Natural killer cell (primary cell): ENCODE measurements around the gene C1QB. TPM values are rescaled to one million over a fixed set of nuclear protein-coding genes. Genes with fewer than 3 reads are reported as not detected.

Experiments used
- ATAC-seq, 3 donors: fragments of 150-1000 bp in 2 of 3; fragments of 200-7000 bp in 1 of 3; cut with Tn5 transposase; 1 replicate in 1 of 3; 2 replicates in 2 of 3; pipeline ENCODE4 v1.10.0; 2021; ENCODE audit warnings: mild to moderate bottlenecking in 2 of 3, moderate library complexity in 2 of 3
- DNase-seq, 2 donors: peaks; one replicate each; pipeline versions ENCODE4 v3.0.0 to v3.0.0-alpha.2; 2013 to 2021; ENCODE audit warnings: mixed read lengths in 1 of 2
- H3K27ac ChIP-seq: one replicate; pipeline ENCODE4 v1.5.1; 2013; ENCODE audit warnings: mild to moderate bottlenecking, low read length
- H3K27me3 ChIP-seq: one replicate; pipeline ENCODE4 v1.6.1; 2013; ENCODE audit warnings: low read length; ENCODE audit not compliant: control insufficient read depth, insufficient read depth
- H3K36me3 ChIP-seq: one replicate; pipeline ENCODE4 v1.6.1; 2013; ENCODE audit warnings: low read length; ENCODE audit not compliant: control insufficient read depth, insufficient read depth
- H3K4me1 ChIP-seq: one replicate; pipeline ENCODE4 v1.6.1; 2013; ENCODE audit warnings: low read length; ENCODE audit not compliant: control insufficient read depth, insufficient read depth
- H3K4me3 ChIP-seq: one replicate; pipeline ENCODE4 v1.5.1; 2013; ENCODE audit warnings: low read length
- H3K9me3 ChIP-seq: one replicate; pipeline ENCODE4 v1.6.1; 2013; ENCODE audit warnings: low read length; ENCODE audit not compliant: control insufficient read depth, insufficient read depth
- H3K27ac Mint-ChIP-seq, 2 donors: one replicate each; pipeline ENCODE4 v1.8.0; 2022; ENCODE audit warnings: mild to moderate bottlenecking in 2 of 2, mixed read lengths in 2 of 2, moderate library complexity in 1 of 2
- H3K27me3 Mint-ChIP-seq, 2 donors: one replicate each; pipeline ENCODE4 v1.8.0; 2022; ENCODE audit warnings: low read depth in 2 of 2, mixed read lengths in 2 of 2
- H3K36me3 Mint-ChIP-seq: one replicate; pipeline ENCODE4 v1.8.0; 2022; ENCODE audit warnings: mixed read lengths
- H3K4me1 Mint-ChIP-seq, 2 donors: one replicate each; pipeline ENCODE4 v1.8.0; 2022; ENCODE audit warnings: mixed read lengths in 2 of 2
- H3K4me3 Mint-ChIP-seq: one replicate; pipeline ENCODE4 v1.8.0; 2022; ENCODE audit warnings: mild to moderate bottlenecking, moderate library complexity, mixed read lengths
- H3K9me3 Mint-ChIP-seq, 2 donors: one replicate each; pipeline ENCODE4 v1.8.0; 2022; ENCODE audit warnings: mixed read lengths in 2 of 2
- CTCF ChIP-seq: fragments of 200-600 bp; IDR thresholded peaks from one replicate; pipeline ENCODE4 v1.8.0; 2022; ENCODE audit warnings: antibody characterized with exemption
- WGBS: methylation state at CpG from one replicate; pipeline ENCODE4 v1.1.7; 2013; ENCODE audit warnings: missing lambda C conversion rate; ENCODE audit not compliant: insufficient coverage; 5-methylcytosine and 5-hydroxymethylcytosine counted together
- intact Hi-C: fragments of 100-400 bp; cut with micrococcal nuclease; formaldehyde crosslinking; loops from one replicate; pipeline ENCODE4 v1.14.2; 2022
- total RNA-seq, 4 donors: library from RNA; stranded (reverse); fragments of 120-200 nt in 1 of 4; gene quantifications; one replicate each; pipeline versions ENCODE4 v1.2.3 to v1.2.4, GENCODE V29; 2013 to 2022

C1QB gene
- total RNA-seq, 3 donors from 2014 or later (not counting 1 experiment from before 2014, with no cell fraction given): 0.70 to 1.3 TPM; not detected in 1

DNA sequence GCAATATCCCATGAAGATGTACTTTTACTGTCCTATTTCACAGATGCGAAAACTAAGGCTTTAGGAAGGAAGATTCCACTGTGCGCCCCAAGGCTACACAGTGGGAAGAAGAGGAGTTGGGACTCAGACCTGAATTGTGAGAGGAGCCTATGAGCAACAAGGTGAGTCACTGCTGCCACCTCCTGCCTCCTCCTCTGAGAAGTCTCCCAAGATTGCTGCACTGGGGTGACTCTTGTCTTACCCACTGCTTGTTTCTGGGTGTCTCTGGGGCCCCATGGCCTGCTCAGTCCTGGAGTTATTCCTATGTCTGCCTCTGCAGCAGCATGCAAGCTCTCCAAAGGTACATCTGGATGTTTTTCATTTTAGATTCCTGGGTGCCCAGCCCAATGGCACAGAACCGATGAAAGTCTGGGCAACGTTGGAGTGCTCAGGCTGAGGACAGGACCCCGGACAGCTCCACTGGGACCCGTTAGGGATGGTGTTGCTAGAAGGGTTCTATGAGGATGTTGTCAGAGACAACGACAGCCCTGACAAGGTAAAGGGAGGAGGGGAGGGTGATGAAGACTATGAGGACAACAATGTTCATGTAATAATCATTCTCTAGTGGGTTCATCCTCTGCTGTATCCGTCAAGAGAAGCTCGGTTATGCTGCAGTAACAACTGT, 27.6 kb upstream of the C1QB start:
- intact Hi-C loops: no loop called here
- Mint-ChIP-seq H3K4me1 (no peaks in the 10 kb centered on the region), H3K27ac (no peak overlapping the region), H3K4me3 (no peak overlapping the region), H3K27me3 (peaks cover 25 to 39% of the 10 kb centered on the region in 2 donors), H3K36me3 (no peaks in the 10 kb centered on the region), H3K9me3 (no peaks in the 10 kb centered on the region)
- DNase-seq: no peak
- TF ChIP-seq CTCF: no peak
- Histone ChIP-seq H3K9me3 (no peaks in the 10 kb centered on the region), H3K36me3 (no peaks in the 10 kb centered on the region), H3K27me3 (peaks cover 2% of the 10 kb centered on the region), H3K27ac (no peak overlapping the region), H3K4me1 (no peaks in the 10 kb centered on the region), H3K4me3 (no peak overlapping the region)
- ATAC-seq: no peak
- 45% methylated on average over 9 of the region's 9 CpGs for whole genome bisulfite sequencing

GRCh38 chr1:22626237-22627157, 26.5 kb upstream of the C1QB start:
- intact Hi-C loops: no loop called here
- 29% methylated on average over 20 of the region's 20 CpGs for WGBS
- Histone ChIP-seq H3K4me3 (no peak overlapping the region), H3K9me3 (no peaks in the 10 kb centered on the region), H3K27me3 (peaks cover 2% of the 10 kb centered on the region), H3K36me3 (no peaks in the 10 kb centered on the region), H3K4me1 (no peaks in the 10 kb centered on the region), H3K27ac (no peak overlapping the region)
- DNase-seq: no peak
- no peak for ATAC-seq
- Mint-ChIP-seq H3K36me3 (no peaks in the 10 kb centered on the region), H3K27me3 (peaks cover 27 to 39% of the 10 kb centered on the region in 2 donors), H3K4me1 (no peaks in the 10 kb centered on the region), H3K9me3 (no peaks in the 10 kb centered on the region), H3K4me3 (no peak overlapping the region), H3K27ac (no peak overlapping the region)
- TF ChIP-seq CTCF: no peak

- no peaks in the 10 kb centered on the region for H3K9me3 Mint-ChIP-seq
- intact Hi-C loops: no loop called here
- H3K27me3 ChIP-seq: peaks cover 2% of the 10 kb centered on the region
- H3K4me3 ChIP-seq: no peak overlapping the region
- WGBS: 61% methylated on average over 5 of the region's 5 CpGs
- peaks cover 27 to 40% of the 10 kb centered on the region in 2 donors for H3K27me3 Mint-ChIP-seq
- TF ChIP-seq CTCF: no peak
- H3K4me1 Mint-ChIP-seq: no peaks in the 10 kb centered on the region
- ATAC-seq: no peak
- DNase-seq: no peak
- H3K4me3 Mint-ChIP-seq: no peak overlapping the region
- H3K36me3 ChIP-seq: no peaks in the 10 kb centered on the region
- H3K9me3 ChIP-seq: no peaks in the 10 kb centered on the region
- H3K4me1 ChIP-seq: no peaks in the 10 kb centered on the region
- no peaks in the 10 kb centered on the region for H3K36me3 Mint-ChIP-seq
- no peak overlapping the region for H3K27ac ChIP-seq
- no peak overlapping the region for H3K27ac Mint-ChIP-seq
These were observed 25.7 kb upstream of the C1QB start for GRCh38 chr1:22627331-22627730.
